Inflammatory macrophage (primary cell): Measurements from ENCODE around the gene COL23A1.
A peak's percentile ranks its signal among the peaks of the same experiment; 100 is the strongest.
"Not testable (repeated sequence)": the region's sequence is repeated elsewhere in the genome, so short reads cannot be mapped to it uniquely, and the experiment has no call there.

Experiments used
- DNase-seq, 2 donors: peaks; one replicate each; pipeline ENCODE4 v3.0.0-alpha.2; 2020 to 2022

COL23A1 gene

GRCh38 chr5:178314961-178315820, 275.0 kb downstream of the COL23A1 start:
- DNase-seq: no peak

GRCh38 chr5:178314061-178314660, 276.0 kb downstream of the COL23A1 start:
- no peak for DNase-seq

GRCh38 chr5:178313316-178313715, 276.9 kb downstream of the COL23A1 start:
- DNase-seq: no peak

GRCh38 chr5:178312880-178313282, 277.3 kb downstream of the COL23A1 start:
- peak; percentile 89 to 92 for DNase-seq

- no peak for DNase-seq
Measured at GRCh38 chr5:178310130-178310865, 279.9 kb downstream of the COL23A1 start.

GRCh38 chr5:178309271-178310013, 280.8 kb downstream of the COL23A1 start:
- DNase-seq: no peak

- DNase-seq: no peak
Measured at GRCh38 chr5:178308541-178309092, 281.6 kb downstream of the COL23A1 start.

GRCh38 chr5:178307267-178308045, 282.7 kb downstream of the COL23A1 start:
- DNase-seq: no peak

- DNase-seq: no peak
Measured at GRCh38 chr5:178306430-178307225, 283.6 kb downstream of the COL23A1 start.

GRCh38 chr5:178305801-178306200, 284.4 kb downstream of the COL23A1 start:
- no peak for DNase-seq

- DNase-seq: no peak
Measured at GRCh38 chr5:178304761-178305645, 285.2 kb downstream of the COL23A1 start.

GRCh38 chr5:178304016-178304415, 286.2 kb downstream of the COL23A1 start:
- no peak for DNase-seq

GRCh38 chr5:178302321-178302720, 287.9 kb downstream of the COL23A1 start:
- DNase-seq: not testable (repeated sequence)

- no peak for DNase-seq
Measured at GRCh38 chr5:178301641-178302040, 288.6 kb downstream of the COL23A1 start.

- no peak for DNase-seq
Measured at GRCh38 chr5:178298283-178298807, 291.8 kb downstream of the COL23A1 start.

- no peak for DNase-seq
Measured at GRCh38 chr5:178297751-178298150, 292.4 kb downstream of the COL23A1 start.

- DNase-seq: no peak
Measured at GRCh38 chr5:178296066-178296465, 294.1 kb downstream of the COL23A1 start.

GRCh38 chr5:178295589-178295988, 294.6 kb downstream of the COL23A1 start:
- DNase-seq: no peak

GRCh38 chr5:178293815-178294214, 296.4 kb downstream of the COL23A1 start:
- no peak for DNase-seq
